Islet precursor cell (in vitro differentiated cells): ENCODE data around the gene HECW1.
A peak's percentile ranks its signal among the peaks of the same experiment; 100 is the strongest.
"Not testable (repeated sequence)": the region's sequence is repeated elsewhere in the genome, so short reads cannot be mapped to it uniquely, and the experiment has no call there.

Experiments used
- DNase-seq: peaks from one replicate; pipeline ENCODE4 v3.0.0-alpha.2; 2018

HECW1 gene

DNA sequence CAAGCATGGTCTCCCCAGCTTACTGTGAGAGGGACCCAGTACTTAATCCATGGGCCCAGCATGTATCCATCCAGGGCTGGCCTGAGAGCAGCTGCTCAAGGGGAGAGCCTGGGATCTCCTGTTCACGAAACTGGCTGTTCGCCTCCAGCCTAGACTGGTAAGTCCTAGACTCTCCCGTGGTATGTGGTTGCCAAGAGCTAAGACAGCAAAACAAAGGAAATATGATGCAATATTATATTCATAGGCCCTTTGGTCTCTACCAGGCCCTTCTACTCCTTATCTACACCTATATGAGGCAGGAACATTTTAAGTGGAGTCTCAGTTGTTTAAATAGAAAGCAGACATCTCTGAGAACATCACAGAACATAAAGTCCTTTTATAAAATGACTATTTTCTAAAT is 441.6 kb downstream of the HECW1 start:
- DNase-seq, result no peak

DNA sequence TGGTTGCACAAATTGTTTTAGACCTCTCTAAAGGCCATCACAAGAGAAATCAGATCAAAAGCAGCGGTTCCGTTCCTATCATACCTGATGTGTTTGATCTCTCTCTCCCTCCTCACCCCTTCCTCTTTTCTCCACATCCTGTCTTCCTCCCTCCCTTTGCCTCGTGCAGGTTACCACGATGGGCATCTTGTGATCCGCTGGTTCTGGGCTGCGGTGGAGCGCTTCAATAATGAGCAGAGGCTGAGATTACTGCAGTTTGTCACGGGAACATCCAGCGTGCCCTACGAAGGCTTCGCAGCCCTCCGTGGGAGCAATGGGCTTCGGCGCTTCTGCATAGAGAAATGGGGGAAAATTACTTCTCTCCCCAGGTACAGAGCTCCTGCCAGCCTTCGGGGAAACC is 442.0 kb downstream of the HECW1 start:
- no peak for DNase-seq

DNA sequence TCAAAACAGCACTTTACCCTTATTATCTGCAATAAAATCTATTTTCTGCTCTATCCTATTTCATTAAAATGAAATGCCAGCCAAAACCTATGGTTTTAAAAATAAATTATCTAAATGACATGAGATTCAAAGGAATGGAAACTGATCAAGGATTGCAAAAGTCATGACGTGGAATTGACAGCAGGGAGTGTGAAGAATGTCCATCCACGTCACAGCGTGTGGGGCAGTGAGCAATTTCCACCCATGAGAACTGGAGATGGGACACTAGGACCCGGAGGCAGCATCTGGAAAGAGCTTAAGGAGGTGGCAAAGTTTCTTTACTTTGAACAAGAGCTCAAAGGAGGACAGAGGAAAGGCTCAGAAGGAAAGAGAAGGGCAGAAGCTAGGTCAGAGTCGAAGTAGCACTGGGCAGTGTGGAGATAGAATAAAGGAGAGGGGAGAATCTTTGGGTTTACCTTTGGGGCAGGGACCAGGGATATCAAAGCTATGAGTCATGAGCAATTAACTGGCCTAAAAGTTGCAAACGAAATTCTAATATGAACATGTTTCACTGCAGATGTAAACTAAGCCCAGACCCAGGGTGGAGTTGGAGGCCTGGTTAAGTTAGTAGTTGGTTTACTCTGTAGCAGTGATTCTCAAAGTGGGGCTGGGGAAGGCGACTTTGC is 445.5 kb downstream of the HECW1 start:
- no peak for DNase-seq

DNA sequence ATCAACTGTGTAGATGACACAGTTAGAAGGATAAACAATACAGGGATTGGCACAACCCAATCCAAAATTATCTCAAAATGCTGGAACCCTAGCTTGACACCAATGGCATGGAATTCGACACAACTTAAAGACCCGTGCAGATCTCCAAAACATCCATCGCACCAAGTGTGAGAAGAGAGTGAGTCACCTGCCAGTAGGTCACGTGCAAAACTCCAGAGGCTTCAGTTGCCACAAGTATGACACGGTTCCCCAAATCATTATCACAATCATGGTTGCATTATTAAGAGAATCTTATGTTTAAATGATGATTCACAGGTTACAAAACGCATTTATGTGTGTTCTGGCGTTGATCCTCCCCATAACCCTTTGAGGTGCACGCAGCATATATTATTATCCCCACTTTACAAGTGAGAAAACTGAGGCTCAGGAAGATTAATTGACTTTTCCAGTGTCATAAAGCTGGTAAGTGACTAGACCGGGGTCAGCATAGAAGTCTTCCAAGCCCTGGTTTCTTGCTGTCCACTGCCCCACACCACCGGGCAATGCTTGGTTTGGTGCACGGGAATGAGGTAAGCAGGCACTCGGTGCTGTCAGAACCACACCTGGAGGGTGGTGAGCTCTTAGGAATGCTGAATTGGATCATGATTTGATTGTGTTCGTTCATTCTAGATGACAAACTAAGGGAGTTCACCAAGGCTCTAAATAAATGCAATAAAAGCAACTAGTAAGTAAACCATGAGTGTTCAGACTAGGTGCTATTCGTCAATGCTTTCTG is 446.9 kb downstream of the HECW1 start:
- DNase-seq, result no peak

DNA sequence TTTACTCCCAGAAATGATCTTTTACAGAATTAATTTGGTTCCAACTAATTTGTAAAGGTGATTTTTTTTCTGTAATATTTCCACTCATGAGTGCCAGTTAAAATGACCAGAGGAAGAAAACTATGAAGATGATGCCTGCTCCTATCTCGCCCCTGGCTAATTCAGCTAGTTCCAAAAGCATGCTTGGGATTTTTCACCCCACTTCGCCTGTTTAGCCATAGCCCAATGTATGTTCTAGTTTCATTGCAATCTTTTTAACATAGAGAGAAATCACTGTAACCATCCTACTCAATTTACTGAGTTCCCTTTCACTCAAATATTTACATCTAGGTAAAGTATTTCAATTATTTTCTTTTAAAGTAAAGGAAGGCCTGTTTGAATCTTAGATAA is 447.5 kb downstream of the HECW1 start:
- no peak for DNase-seq

DNA sequence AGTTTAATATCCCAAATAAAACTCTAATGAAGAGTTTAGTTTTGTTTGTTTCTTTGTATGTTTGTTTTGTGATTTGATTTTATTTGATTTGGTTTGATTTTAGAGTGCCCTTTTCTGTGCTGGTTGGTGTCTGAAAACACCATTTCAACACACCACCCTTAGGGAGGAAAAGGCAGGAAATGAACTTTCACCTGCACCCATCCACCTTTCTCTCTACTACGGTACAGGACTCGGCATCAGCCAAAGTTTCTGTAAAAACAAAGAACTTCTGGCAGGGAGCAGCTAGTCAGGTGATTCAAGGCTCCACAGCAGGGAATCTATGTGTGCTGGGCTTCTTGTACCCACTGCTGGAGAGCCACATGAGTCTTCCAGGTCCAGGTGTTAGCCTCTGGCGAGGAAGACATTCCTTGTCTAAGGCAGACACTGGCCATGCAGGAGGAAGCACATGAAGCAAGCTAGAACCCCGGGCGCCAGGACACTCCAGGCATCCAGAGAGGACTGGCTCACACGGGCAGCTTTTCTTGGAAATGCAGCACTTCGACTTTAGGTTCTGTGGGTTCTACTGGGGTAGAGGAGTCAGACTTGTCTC is 448.4 kb downstream of the HECW1 start:
- DNase-seq, result no peak

DNA sequence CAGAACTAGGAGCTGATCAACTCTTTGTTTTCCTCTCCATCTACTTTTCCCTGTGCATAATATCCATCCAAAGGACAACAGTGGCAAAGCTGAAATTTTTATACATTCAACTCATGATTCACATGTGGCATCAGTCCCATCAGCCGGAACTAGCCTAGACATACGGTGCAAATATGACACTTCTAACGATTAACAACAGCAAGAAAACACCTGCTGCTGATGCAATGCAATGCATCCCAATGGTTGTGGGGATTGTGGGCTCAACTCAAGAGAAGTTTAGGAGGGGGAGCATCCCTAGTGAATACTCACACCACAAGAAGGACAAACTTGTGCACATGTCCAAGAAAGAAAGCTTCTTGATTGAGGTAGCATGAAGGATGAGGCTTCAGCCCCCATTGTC is 449.9 kb downstream of the HECW1 start:
- no peak for DNase-seq

DNA sequence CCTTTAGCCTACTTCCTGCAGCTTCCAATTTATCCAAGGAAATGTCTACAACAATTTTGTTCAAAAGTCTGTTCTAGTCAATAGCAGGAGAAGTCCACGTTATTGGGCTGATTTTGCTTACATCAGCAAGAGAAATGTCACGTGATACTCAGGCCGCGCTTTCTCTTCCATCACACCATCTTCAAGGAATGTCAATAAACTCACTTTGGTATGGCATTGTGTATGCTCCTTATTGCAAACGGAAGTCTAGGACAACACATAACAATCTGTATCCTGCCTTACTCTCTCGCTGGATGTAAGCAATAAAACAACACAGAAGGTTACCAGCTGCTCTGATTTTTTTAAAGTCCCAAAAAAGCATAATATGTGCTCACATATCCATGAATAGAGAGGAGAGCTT is 453.3 kb downstream of the HECW1 start:
- no peak for DNase-seq

DNA sequence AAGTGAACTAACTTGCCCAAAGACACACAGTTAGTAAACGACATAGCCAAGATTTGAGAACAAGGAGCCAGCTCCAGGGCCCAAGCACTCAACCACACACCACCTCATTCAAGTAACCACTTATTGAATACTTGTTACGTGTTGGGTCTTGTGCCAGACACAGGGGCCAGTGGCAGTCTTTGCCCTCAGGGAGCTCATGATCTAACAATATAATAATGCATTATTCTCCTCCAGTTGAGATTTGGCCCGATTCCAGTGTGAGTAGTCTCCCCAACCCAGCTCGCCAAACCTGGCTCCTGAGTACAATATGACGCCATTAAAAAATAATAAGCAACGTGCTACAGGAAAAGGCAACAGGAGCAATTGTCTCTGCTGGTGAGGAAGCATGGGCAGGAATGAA is 456.1 kb downstream of the HECW1 start:
- no peak for DNase-seq

DNA sequence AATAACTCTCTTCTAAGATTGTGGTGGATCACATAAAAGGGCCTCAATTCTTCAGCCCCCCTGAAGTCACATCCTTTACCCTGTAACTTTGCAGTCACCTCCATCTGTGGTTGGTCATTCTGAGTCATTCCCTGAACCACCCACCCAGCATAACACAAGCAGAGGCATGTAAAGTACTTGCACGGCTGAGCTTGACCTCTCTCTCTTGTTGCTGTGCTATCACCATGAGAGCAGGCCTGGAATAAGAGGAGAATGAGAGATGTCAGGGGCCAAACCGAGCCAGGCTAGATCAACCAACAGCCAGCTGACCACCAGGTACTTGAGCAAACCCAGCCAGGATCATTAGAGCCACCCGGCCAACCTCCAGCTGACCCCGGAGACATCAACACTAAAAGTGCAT is 457.0 kb downstream of the HECW1 start:
- no peak for DNase-seq

DNA sequence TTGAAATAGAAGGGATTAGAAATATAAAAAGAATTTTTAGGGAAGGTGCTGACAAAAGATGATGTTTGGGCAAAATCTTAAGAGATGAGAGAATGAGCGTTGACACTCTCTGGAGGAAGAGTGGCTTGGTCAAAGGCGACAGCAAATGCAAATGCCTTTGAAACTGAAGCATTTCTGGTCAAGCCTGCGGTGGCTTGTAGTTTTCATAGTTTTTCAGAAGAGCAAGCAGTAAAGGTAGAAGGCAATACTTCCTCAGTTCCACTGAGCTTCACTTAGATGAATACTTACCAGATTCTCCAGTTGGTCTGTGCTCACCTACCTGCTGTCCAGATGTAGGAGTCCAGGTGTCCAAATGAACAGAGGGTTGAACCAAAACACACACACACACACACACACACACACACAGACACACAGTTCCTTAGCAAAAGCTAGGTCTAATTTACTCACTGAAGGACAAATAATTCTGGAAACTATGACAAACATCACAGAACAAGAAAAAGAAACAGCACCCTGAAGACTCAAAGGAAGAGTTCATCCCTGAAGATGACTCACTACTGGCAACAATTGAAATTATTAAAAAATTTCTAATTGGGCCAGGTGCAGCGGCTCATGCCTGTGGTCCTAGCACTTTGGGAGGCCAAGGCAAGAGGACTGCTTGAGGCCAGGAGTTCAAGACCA is 458.4 kb downstream of the HECW1 start:
- no peak for DNase-seq

DNA sequence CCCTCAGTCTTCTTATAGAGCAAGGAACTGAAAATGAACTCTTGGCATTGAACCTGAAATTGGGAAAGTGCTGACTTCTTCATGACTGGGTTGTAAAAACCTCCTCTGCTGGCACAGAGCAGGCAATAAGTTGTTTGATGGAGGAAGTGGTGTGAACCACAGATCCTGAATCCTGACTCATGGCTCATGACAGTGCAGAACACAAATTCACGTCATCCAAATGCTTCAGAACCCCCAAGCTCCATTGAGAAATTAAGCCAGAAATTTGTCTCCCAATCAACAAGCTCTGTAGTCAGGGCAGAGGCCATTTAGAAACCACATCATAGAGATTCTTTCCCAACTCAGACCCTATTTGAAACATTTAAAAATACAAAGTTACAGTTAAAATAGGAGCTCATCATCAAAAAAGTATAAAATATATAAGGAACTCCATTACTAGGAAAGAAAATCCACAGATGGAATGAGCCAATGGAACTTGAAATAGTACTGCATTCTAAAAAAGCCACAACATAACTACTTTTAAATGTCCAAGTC is 460.1 kb downstream of the HECW1 start:
- DNase-seq, result peak; percentile 68

DNA sequence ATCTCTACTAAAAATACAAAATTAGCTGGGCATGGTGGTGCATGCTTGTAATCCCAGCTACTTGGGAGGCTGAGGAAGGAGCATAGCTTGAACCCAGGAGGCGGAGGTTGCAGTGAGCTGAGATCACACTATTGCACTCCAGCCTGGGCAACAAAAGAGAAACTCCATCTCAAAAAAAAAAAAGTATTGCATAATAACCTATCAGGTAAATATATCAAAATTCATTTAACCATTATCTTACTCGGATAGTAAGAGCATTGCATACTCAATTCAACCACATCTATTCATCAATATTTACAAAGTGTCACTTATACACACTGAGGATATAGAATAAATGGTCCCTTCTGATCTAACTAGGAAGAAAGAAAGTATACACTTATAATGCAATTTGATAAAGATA is 461.4 kb downstream of the HECW1 start:
- DNase-seq, result not testable (repeated sequence)

DNA sequence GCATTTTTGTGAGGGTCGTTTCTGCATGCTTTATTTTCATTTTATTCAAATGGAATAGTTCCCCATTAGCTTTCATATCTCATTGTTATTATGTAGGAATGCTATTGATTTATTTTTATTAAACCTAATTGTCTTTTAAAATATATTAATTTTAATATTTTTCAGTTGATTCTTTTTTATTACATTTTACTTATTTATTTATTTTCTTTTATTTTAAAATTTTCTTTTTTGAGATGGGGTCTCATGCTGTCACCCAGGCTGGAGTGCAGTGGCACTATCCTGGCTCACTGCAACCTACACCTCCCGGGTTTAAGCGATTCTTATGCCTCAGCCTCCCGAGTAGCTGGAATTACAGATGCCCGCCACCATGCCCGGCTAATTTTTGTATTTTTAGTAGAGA is 463.1 kb downstream of the HECW1 start:
- DNase-seq, result no peak

DNA sequence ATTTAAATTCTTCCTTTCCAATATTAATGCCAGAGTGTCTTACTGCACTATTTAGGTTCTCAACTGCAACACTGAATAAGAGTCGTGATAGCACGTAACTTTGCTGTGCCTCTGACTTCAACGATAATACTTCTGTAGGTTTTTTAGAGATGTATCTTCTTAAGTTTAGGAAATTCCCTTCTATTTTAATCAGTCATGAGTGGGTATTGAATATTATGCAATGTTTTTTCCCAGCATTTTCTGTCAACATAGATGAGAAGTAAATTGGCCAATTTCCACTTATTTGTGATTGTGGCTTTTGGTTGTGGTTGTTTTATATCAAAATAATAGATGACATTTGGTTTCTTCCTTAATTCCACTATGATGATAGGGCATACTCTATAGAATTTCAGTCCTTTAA is 463.8 kb downstream of the HECW1 start:
- no peak for DNase-seq

DNA sequence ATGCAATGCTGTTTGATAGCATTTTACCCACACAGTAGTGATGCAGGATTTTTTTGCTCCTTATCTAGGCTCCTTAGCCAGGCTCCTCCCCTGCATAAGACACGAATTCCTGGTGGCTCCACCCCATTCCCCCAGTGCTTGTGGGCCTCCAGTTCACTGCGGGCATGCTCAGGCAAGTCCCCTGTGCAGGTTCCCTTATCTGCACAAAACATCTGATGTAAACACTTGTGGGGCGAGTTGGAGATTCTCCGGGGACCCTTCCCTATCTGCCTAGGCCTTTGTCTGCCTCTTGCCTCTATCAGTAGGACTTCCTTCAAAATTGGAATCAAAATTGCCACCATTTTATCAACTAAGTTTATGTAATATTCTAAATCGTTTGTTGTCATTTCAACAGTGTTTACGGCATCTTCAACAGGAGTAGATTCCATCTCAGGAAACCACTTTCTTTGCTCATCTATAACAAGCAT is 465.1 kb downstream of the HECW1 start:
- DNase-seq, result peak; percentile 88

DNA sequence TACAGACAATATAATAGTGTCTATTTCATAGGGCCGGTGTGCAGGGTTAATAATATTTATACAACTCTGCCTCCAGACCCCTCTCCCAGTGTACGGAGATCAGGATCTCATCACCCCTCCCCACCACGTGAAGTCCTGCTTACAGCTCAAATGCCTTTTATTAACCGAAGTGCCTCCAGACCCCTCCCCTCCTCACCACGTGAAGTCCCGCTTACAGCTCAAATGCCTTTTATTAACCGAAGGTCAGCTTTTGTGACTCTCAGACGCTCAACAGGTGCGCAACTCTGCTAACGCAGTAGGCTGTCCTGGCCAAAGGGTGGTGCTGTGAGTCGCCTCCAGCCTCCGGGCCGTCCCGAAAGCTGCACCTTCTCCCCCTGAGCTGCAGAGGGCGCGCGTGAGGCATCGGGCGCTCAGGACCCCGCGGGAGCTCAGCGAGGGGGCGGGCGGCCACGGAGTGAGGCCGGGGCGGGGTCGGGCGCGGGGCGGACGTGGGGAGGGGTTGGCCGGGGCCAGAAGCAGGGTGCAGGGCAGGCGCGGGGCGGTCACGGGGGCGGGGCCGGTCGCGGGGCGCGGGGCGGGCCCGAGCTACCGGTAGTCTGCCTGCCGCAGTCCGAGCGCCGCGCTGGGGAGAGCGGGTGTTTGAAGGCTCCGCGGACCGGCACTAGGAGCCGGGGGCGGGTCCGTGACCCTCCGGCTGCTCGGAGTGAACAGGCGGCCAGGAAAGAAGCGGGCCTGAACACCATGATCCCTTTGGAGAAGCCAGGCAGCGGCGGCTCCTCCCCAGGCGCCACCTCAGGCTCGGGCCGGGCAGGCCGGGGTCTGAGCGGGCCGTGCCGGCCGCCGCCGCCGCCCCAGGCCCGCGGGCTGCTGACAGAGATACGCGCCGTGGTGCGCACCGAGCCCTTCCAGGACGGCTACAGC is 470.3 kb downstream of the HECW1 start, which contains the start of gene STK17A:
Gene STK17A, plus strand, starts transcription at position 606 of the 921 bp plus-strand sequence. Its CDS starts 136 bp downstream, at position 742.
- DNase-seq, result peak; percentile 97

DNA sequence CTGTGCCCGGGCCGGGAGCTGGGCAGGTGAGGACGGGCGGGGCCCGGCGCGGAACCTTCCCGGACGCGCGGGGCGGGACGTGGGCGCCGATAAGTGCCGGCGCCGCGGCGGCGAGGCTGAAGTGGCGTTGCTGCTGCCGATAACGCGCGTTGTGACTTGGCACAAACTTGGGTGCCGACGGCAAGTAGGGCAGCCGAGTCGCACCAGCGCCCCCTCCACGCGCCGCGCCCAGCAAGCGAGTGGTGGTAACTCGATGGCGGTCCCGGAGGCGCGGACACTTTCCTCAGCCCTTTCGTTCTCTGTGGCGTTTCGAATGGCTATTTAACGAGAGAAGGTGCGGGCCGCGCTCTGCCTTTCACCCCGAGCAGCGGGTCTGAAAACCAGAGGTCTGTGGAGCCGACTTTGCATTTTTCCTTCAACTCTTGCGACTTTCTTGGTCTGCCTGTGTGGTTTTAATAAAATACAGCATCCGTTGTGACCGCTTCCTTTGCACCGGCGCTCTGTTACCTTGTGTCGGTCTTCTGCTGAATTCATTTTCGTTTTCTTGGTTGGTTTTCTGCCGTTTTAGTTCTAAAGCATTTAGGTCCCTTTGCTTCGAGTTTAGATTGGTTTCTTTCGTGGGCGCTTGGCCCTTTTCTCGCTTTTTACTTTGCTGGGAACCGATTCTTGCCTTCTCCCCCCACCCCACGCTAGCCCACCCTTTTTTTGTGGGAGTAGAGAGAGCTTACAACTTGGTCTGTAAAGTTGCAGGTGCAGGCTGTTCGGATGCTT is 471.2 kb downstream of the HECW1 start:
- DNase-seq, result peak; percentile 81

DNA sequence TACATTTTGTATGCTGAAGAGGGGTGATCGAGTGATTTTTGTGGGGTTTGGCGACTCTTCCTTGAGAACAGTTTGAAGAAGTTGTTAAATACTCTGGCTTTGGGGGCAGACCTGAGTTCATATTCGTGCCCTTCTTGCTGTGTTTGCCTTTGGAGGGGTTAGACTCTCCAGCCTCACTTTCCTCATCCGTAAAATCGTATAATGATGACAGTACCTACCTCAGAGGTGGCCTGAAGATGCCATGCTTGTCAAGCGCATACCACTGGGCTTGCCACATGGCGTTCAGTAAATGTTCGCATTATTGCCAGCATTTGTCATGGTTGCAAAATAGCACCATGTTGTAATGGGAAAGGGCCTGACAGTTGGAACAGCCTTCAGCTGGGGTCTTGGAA is 471.7 kb downstream of the HECW1 start:
- no peak for DNase-seq

DNA sequence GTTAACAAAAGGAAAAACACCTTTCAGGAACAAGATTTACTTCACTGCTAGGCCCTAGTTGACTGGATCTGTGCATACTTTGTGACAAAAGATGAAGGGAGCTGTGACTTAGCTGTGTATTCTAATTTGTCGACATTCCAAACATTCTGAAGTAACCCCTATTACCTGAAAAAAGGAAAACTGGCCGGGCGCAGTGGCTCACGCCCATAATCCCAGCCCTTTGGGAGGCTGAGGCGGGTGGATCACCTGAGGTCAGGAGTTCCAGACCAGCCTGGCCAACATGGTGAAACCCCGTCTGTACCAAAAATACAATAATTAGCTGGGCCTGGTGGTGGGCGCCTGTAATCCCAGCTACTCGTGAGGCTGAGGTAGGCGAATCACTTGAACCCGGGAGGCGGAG is 472.3 kb downstream of the HECW1 start:
- DNase-seq, result not testable (repeated sequence)

DNA sequence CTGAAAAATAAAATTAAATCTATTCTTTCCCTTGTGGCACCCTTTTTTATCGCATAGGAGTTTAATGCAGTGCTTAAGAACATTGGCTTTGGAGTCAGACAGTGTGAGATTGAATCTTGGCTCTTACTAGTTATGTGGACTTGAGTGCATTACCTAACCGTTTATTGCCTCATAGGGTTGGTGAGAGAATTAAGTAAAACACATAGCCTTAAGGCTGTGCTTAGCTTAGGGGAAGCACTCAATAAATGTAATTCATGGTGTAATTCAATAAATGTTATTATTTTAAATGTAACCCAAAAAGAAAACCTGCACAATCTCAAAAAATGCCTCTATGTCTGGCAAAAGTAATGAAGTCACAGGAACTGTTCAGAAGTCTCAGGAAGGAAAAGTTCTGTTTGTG is 473.1 kb downstream of the HECW1 start:
- no peak for DNase-seq
